Smooth muscle cell (in vitro differentiated cells): ENCODE data around the gene BRME1. TPM values are rescaled to one million over a fixed set of nuclear protein-coding genes. Genes with fewer than 3 reads are reported as not detected.

Source experiments
- DNase-seq: peaks from one replicate; lab custom pipeline; 2025; ENCODE audit not compliant: unreplicated experiment; lab: John Stamatoyannopoulos, UW
- H2AFZ ChIP-seq: fragments of 200-600 bp; sonication (generic); 2 replicates; pipeline ENCODE4 v1.6.0; 2016; ENCODE audit warnings: antibody characterized with exemption, low read depth, mild to moderate bottlenecking
- H3F3A ChIP-seq: fragments of 200-600 bp; sonication (generic); 2 replicates; pipeline ENCODE4 v1.6.0; 2017; ENCODE audit warnings: antibody characterized with exemption, low read depth
- H3K27ac ChIP-seq: fragments of 200-600 bp; sonication (generic); 2 replicates; pipeline ENCODE4 v1.5.1; 2016; ENCODE audit warnings: low read depth, mild to moderate bottlenecking
- H3K27me3 ChIP-seq: fragments of 200-600 bp; sonication (generic); 2 replicates; pipeline ENCODE4 v1.6.1; 2016; ENCODE audit warnings: low read depth, mild to moderate bottlenecking
- H3K36me3 ChIP-seq: fragments of 200-600 bp; sonication (generic); 2 replicates; pipeline ENCODE4 v1.5.1; 2016; ENCODE audit warnings: low read depth
- H3K4me1 ChIP-seq: fragments of 200-600 bp; sonication (generic); 2 replicates; pipeline ENCODE4 v1.5.1; 2016; ENCODE audit warnings: low read depth
- H3K4me2 ChIP-seq: fragments of 200-600 bp; sonication (generic); 2 replicates; pipeline ENCODE4 v1.6.0; 2016; ENCODE audit warnings: mild to moderate bottlenecking
- H3K4me3 ChIP-seq: fragments of 200-600 bp; sonication (generic); 2 replicates; pipeline ENCODE4 v1.5.1; 2016; ENCODE audit warnings: mild to moderate bottlenecking
- H3K79me2 ChIP-seq: fragments of 200-600 bp; sonication (generic); 2 replicates; pipeline ENCODE4 v1.6.0; 2016; ENCODE audit warnings: low read depth, mild to moderate bottlenecking
- H3K9ac ChIP-seq: fragments of 200-600 bp; sonication (generic); 2 replicates; pipeline ENCODE4 v1.6.0; 2016; ENCODE audit warnings: low read depth
- H3K9me3 ChIP-seq: fragments of 200-600 bp; sonication (generic); replicated peaks from 2 replicates; pipeline ENCODE4 v1.5.1; 2016; ENCODE audit warnings: low read depth
- H4K20me1 ChIP-seq: fragments of 200-600 bp; sonication (generic); 2 replicates; pipeline ENCODE4 v1.6.0; 2016; ENCODE audit warnings: low read depth
- CTCF ChIP-seq: fragments of 200-600 bp; sonication (generic); IDR thresholded peaks from 2 replicates; pipeline ENCODE4 v1.5.1; 2017; ENCODE audit warnings: borderline replicate concordance, mild to moderate bottlenecking, antibody characterized with exemption; ENCODE audit not compliant: insufficient read depth, poor library complexity, severe bottlenecking
- WGBS: methylation state at CpG from one replicate; pipeline ENCODE4 v1.1.7; 2016; ENCODE audit warnings: low lambda C conversion rate; 5-methylcytosine and 5-hydroxymethylcytosine counted together
- polyA plus RNA-seq: library from polyadenylated mRNA; unstranded; fragments of >200 nt; fragmentation: Nextera tagmentation; extraction: Ambion mirVana; gene quantifications from 2 replicates; pipeline ENCODE4 v1.2.1, GENCODE V29; 2016
- total RNA-seq: library from RNA; depleted of rRNA; stranded (reverse); fragments of >200 nt; gene quantifications from 2 replicates; pipeline ENCODE4 v1.2.3, GENCODE V29; 2014

The BRME1 gene
- total and polyA plus RNA-seq, 2 experiments from 2014 or later = 0.72 to 2.2 TPM

GRCh38 chr19:13899912-13900584 lies 5.9 kb downstream of the BRME1 start:
- Histone ChIP-seq H2AFZ (no peak overlapping the region), H3K4me3 (no peak overlapping the region), H3K36me3 (no peaks in the 10 kb centered on the region), H3K79me2 (no peaks in the 10 kb centered on the region), H3K9me3 (no peaks in the 10 kb centered on the region), H3K27me3 (no peaks in the 10 kb centered on the region), H3K4me2 (no peak overlapping the region), H3K27ac (no peak overlapping the region), H4K20me1 (no peaks in the 10 kb centered on the region), H3K9ac (no peak overlapping the region), H3F3A (no peaks in the 10 kb centered on the region), H3K4me1 (no peaks in the 10 kb centered on the region)
- 87% methylated on average over 5 of the region's 5 CpGs for WGBS
- no peak for DNase-seq
- TF ChIP-seq CTCF = no peak

- TF ChIP-seq CTCF = no peak
- Histone ChIP-seq H3K9ac (no peak overlapping the region), H2AFZ (no peak overlapping the region), H3K4me3 (no peak overlapping the region), H3F3A (no peaks in the 10 kb centered on the region), H3K4me1 (no peaks in the 10 kb centered on the region), H3K36me3 (no peaks in the 10 kb centered on the region), H3K9me3 (no peaks in the 10 kb centered on the region), H3K79me2 (no peaks in the 10 kb centered on the region), H4K20me1 (no peaks in the 10 kb centered on the region), H3K27me3 (no peaks in the 10 kb centered on the region), H3K27ac (no peak overlapping the region), H3K4me2 (no peak overlapping the region)
- 87% methylated on average over 10 of the region's 10 CpGs for WGBS
- no peak for DNase-seq
Observed at GRCh38 chr19:13899393-13899792, 6.5 kb downstream of the BRME1 start.

- WGBS = 96% methylated on average over 2 of the region's 2 CpGs
- TF ChIP-seq CTCF = no peak
- H2AFZ ChIP-seq = no peak overlapping the region
Observed at GRCh38 chr19:13896227-13896626, 9.7 kb downstream of the BRME1 start.

GRCh38 chr19:13894552-13894951 lies 11.4 kb downstream of the BRME1 start:
- Histone ChIP-seq H3K4me3 (no peak overlapping the region), H3K36me3 (no peaks in the 10 kb centered on the region), H3K79me2 (no peaks in the 10 kb centered on the region), H3K4me2 (no peak overlapping the region), H3K9me3 (no peaks in the 10 kb centered on the region), H3K9ac (no peak overlapping the region), H2AFZ (no peak overlapping the region), H3K27ac (no peak overlapping the region), H3K4me1 (no peaks in the 10 kb centered on the region), H4K20me1 (no peaks in the 10 kb centered on the region), H3K27me3 (no peaks in the 10 kb centered on the region), H3F3A (no peaks in the 10 kb centered on the region)
- 79% methylated on average over 5 of the region's 5 CpGs for WGBS
- DNase-seq = no peak
- TF ChIP-seq CTCF = no peak

More at GRCh38 chr19:13896227-13896626, 9.7 kb downstream of the BRME1 start:
- H4K20me1 ChIP-seq = no peaks in the 10 kb centered on the region
- no peaks in the 10 kb centered on the region for H3K27me3 ChIP-seq
- H3K27ac ChIP-seq = no peak overlapping the region
- H3F3A ChIP-seq = no peaks in the 10 kb centered on the region
- H3K9ac ChIP-seq = no peak overlapping the region
- DNase-seq = no peak
- H3K9me3 ChIP-seq = no peaks in the 10 kb centered on the region
- no peaks in the 10 kb centered on the region for H3K4me1 ChIP-seq
- no peak overlapping the region for H3K4me3 ChIP-seq
- H3K36me3 ChIP-seq = no peaks in the 10 kb centered on the region
- no peak overlapping the region for H3K4me2 ChIP-seq
- H3K79me2 ChIP-seq = no peaks in the 10 kb centered on the region
